ENCODE results near the gene PAFAH2. TPM values are rescaled to one million over a fixed set of nuclear protein-coding genes. Genes with fewer than 3 reads are reported as not detected.
"Not testable (repeated sequence)": the region's sequence is repeated elsewhere in the genome, so short reads cannot be mapped to it uniquely, and the experiment has no call there.

PAFAH2 gene
- total RNA-seq, 1 experiment from 2014 or later = 9.8 TPM

DNA sequence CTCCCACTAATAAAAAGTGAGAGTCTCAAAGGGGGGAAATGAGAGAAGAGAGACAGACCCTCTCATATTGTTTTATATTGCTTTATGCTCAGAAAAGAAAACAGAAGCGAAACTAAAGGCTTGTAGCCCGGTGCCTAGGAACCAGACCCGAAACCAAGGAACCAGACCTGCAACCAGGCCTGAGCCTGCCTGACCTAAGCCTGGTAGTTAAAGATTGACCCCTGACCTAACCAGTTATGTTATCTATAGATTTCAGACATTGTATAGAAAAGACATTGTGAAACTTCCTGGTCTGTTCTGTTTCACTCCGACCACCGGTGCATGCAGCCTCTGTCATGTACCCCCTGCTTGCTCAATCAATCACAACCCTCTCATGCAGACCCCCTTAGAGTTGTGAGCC, 54.4 kb downstream of the PAFAH2 start:
- DNase-seq (ENCODE audit: extremely low read depth, low read depth) = not testable (repeated sequence)

DNA sequence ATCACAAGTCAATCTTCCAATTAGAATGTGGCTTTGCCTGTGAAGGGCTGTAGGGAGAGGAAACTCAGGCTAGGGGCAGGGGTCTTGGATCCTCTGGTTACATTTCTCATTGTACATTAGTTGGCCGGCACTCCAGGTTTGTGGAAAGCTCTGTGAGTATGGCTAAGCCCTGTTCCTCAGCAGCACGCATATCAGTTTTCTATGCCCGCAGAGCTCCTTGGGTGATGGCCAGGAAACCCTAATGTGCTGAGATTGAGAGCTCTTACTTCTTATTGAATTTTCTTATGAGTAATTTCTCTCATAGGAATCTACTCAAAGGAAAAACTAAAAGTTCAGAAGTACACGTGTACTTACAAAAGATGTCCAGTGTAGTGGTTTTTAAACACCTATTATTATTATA, 60.9 kb downstream of the PAFAH2 start:
- no peak for DNase-seq (ENCODE audit: extremely low read depth, low read depth)

DNA sequence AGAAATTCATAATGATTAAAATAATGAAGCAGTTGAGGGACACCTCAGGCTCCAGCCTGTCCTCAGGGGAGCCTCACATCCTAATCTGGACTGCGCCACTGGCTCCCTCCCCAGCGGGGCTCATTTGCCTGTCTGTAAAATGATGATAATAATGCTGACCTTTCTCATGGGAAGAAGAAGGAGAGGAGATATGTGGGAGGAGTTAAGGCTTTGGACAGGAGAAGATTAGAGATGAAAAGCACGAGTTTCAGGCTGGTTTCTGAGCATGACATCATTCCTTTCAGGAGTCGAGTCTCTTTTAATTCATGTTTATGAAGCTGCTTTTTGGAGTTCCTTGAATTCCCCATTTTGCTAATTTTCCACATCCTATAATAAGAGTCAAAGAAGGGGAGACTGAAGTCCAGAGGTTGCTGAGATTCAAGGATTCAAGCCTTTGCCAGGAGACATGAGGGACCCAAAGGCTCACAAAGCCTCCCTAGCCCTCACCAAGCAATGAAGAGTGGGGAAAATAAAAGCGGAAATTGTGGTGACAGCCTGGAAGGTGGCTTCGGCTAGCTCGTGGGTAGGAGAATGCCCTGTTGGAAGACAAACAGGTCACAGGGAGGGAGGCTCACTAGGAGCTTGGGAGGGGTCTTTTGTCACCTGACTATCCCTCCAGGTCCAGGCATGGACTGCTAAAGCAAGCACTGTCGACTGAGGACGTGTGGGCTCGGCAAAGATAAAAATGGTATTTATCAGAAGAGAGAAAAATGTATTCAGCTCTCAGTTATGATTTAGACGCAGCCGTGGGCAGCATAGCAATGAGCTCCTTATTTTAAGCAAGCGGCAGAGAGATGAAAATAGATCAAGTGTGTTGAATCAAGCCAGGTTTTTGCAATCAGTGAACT, 64.1 kb downstream of the PAFAH2 start:
- no peak for DNase-seq (ENCODE audit: extremely low read depth, low read depth)

DNA sequence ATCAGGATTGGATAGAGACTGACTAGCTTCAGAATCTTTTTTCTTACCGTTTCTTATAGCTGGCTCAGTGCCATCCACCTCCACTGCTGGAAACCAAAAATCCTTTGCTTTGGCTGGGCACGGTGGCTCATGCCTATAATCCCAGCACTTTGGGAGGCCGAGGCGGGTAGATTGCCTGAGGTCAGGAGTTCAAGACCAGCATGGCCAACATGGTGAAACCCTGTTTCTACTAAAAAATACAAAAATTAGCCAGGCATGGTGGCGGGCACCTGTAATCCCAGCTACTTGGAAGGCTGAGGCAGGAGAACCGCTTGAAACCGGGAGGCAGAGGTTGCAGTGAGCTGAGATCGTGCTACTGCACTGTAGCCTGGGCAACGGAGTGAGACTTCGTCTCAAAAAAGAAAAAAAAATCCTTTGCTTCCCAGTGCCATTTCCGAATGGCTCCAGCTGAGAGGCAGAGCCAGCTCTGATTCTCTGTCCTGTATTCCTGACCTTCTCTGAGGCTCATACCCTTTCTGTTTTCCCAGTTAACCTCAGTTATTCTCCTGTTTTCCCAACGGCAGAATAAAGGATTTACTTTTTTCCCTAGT, 65.0 kb downstream of the PAFAH2 start:
- DNase-seq (ENCODE audit: extremely low read depth, low read depth) = not testable (repeated sequence)

DNA sequence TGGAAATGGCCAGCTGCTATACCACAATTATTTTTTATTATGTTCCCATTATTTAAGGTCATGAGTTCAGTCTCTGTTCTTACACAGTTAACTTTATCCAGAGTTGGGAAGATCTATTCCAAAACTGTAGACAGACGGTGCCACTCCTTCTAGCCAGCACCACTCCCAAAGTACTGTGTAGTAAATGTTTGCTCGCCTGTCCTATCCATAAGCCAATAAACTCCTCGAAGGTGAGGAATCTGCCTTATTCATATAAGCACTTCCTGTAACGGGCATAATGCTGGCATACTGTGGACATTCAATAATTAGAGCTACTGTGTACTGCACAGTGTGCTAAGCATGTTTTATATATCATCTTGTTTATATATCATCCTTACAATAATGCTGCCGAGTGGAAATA, 65.5 kb downstream of the PAFAH2 start:
- no peak for DNase-seq (ENCODE audit: extremely low read depth, low read depth)

DNA sequence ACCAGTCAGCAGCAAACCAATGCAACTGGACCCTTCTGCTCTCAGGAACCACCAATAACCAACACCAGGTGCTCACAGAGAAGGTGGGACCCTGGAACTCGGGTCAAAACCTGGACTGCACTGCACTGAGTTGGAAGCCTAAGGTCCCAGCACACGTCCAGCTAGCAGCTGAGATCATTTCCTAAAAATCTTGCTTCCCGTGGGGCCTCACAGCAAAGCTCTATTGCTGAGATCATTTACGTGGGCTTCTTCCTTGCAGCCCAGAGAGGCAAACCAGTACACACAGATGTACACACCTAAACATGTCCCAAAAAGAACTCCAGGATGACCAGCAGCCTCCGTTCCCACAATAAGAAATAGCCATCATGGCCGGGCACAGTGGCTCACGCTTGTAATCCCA, 68.8 kb downstream of the PAFAH2 start:
- no peak for DNase-seq (ENCODE audit: extremely low read depth, low read depth)

DNA sequence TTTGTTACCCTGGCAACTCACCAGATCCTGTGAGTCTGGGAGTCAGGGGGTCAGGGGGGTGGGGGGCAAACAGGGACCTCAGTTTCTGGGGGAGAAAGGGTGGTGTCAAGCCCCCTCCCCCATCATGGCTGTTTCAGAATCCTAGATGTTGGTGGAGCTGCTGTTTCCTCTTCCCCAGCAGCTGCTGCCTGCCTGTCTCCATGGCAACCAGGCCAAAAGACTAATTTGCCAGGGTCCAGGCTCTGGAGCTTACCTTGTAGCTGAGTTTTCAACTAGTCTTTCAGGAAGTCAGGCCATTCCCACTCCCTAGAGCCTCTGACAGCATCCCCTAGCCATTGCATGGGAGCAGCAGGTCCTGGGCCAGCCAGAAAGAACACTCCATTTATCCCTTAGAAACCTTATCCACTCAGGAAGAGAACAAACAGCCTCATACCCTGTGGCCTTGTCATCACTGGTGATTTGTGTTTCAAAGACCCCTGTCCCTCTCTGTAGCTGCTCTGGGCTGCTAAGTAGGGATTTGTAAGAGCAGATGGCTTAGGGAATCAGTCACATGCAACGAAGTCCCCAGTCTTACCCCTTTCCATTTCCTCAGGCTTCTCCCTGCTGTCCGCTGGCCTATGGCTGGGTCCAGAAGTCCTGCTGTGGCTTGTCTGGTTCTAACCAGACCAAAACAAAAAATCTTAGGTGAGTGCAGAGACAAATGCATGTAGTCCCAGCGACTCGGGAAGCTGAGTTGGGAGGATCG, 70.2 kb downstream of the PAFAH2 start:
- no peak for DNase-seq (ENCODE audit: extremely low read depth, low read depth)

DNA sequence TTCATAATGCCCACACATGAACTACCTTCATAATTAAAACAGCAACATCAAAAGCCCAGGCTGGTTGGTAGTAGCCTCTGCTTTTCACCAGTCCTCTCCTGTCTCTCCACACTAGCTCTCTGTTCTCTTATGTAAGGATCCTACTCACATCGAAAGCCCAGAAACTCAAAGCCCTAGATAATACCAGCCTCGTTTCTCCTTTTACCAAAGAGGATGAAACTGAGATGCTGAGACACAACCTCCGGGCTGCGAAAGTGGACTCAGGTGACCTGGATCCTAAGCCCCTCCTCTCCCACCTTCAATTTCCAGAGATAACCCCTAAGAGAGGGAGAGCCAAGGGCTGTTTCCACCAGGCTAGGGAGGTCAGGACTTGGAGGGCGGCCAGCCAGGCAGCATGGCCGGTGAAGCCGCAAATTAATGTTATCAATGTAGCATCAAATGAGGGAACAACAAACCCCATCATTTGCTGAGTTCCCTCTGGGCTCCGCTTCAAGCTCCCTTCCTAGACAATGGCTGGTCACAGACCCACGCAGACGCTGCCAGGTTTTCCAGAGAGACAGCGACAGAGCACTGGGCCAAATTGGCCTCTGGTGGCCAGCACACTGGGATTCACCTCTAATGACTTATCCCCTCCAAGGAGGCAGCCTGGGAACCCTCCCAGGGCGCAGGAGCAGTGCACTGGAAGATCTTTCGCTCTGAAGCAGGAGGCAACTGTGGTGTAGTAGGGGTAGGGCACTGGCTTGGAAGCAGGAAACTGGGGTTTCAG, 70.9 kb downstream of the PAFAH2 start:
- no peak for DNase-seq (ENCODE audit: extremely low read depth, low read depth)

DNA sequence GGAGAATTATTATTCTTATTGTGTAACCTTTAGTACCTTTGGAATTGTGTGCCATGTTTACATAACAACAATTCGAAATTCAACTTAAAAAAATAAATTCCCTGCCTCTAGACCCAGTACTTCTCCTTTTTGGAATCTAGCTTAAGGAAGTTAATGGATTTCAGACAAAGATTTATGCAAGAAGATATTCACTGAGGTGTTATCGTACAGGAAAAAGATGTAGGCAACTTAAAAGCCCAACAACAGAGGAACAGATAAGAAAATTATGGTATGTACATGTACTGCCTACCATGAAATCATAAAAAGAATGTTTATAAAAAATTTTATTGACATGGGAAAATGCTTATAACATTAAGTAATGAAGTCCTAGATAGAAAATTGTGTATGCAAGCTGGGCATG, 73.4 kb downstream of the PAFAH2 start:
- DNase-seq (ENCODE audit: extremely low read depth, low read depth) = no peak

DNA sequence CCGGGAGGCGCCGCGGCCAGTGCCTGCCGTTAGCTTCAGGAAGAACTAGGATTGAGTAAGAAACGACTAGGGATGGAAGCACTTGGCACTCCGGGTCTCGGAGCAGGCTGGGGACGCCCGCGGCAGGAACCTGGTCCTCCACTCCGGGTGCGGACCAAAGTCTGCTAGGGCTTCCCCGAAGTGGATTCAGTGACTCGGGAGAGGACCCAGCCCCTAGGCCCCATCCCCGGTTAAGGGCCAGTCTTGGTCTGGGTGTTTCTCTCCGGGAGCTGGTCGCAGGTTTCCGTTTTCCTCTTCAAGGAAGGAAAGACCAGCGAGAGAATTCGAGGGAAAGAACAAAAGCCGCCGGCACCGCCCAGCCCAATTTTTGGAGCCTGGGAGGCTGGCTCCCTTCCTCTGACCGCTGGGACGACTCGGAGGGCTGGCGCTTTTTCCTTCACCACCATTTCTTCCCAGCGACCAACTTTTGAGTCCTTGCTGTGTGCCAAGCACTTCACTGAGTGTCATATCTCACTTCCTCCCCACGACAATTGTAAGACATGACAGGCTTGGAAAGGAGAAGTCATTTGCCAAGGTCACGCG, 74.8 kb downstream of the PAFAH2 start:
- no peak for DNase-seq (ENCODE audit: extremely low read depth, low read depth)

DNA sequence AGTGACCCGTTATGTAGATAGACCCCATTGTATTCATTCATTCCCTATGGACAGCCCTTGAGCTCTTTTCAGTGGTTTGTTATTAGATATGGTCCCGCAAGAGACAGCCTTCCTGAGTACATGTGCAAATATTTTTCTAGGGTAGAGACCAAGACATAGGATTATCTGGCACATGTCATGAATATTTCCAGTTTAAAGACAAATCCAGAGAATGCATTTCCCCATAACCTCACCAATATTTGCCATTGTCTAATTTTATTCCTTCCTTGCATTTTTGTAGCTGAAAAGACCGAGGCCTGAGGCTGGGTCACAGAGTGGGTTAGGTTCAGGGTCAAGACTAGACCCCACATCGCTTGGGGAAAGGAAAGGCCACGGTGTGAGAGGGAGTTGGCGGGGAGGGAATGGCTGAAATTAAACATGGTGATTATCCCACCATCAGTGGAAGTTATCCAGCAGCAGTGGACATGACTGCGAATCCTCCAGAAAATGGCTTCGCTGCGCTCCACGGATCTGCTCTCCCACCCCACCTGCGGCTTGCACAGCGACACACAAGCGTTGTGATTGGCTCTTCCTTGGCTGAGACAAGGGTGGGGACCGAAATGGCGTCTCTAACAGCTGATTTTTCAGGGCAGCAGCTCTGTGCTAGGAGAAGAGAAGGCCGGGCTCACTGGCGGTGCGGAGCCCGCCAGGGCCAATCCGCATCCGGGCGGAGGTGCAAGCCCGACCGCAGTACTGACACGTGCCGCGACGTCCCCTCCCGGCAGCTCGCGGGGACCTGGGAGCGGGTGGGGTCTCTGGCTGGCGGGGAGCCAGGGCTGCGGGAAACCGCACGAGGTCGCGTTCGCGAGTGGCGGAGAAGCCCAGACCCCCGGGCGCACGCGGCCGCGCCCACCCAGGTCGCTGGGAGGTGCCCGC, 75.5 kb downstream of the PAFAH2 start:
- DNase-seq (ENCODE audit: extremely low read depth, low read depth) = no peak

DNA sequence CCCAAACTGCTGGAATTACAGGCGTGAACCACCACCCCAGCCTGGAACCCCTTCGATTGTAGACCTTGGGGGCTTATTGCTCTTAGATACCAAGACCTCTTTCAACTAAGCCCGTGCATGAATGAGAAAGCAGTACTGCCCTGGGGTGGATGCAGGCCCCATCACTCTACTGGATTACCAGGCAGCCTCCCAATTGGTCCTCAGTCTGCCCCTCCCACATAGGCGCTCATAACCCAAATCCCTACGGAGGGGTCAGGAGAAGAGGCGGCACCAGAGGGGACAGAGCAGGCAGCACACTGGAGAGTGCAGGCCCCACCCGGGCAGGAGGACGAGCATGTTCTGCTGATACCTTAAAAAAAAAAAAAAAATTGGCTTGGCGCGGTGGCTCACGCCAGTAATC, 79.2 kb downstream of the PAFAH2 start:
- DNase-seq (ENCODE audit: extremely low read depth, low read depth) = no peak

DNA sequence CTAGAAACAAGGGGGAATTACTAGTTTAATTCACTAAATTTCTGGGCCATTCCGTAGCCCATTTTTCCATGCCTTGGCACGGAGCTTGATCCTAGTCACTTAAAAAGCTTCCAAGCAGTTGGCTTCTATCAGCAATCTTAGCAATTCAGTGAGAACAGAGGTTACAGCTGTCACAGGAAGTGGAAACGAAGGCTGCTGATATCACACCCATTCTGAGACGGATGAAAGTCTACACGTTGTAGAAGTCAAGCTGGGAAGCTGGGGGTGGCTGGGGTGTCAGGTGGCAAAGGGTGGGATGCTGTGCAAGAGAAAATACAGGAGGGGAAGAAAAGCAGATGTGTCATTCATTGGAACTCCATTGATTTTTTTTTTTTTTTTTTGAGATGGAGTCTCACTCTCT, 79.9 kb downstream of the PAFAH2 start:
- no peak for DNase-seq (ENCODE audit: extremely low read depth, low read depth)

DNA sequence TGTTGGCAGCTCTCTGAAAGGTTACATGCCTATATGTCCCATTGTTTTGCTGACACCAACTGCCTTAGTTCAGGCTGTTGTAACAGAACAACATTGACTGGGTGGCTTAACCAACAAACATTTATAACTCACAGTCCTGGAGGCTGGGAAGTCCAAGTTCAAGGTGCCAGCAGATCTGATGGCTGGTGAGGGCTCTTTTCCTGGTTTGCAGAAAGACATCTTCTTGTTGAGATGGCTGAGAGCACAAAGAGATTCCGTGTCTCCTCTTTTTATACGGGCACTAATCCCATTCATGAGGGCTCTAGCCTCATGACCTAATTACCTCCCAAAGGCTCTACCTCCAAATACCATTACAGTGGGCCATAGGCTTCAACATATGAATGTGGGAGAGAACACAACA, 81.4 kb downstream of the PAFAH2 start:
- no peak for DNase-seq (ENCODE audit: extremely low read depth, low read depth)

DNA sequence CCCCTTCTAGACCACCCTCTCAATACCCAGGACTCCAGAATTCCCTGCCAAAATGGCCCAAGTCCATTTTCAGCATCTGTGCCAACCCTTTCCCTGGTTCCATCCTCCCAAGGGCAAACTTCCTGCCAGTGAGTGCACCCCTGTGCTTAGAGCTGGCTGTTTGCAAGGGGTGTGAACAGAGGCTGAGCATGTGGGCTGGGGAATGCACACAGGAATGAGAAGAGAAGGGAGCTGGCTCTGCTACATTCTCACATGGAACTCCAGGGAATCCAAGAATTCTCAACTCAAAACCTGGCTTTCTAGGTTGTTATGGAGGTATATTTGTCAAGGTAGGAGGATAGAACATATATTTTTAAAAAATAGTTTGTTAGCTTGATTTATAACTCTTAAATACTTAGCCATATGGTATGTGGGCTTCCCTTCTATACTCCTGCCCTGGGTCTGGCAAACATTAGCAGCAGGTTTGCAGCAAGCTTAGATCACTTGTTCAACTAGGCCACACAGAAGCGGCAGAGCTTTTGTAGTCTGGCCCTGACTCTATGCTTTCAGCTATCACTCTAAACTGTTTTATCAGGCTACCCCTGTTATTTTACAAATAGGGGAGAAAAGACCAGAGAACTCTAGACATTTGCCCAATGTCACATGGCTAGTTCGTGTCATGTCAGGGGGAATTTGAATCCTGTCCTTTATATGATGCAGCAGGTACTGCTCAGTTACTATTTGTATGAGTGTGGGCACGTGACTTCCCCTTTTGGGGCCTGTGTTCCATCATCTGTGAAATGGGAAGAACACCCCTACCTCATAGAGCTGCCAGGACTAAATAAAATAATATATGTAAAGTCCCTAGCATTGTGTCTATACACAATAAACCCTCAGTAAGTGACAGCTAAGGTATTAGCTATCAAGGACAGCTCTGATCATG, 83.5 kb downstream of the PAFAH2 start:
- no peak for DNase-seq (ENCODE audit: extremely low read depth, low read depth)

DNA sequence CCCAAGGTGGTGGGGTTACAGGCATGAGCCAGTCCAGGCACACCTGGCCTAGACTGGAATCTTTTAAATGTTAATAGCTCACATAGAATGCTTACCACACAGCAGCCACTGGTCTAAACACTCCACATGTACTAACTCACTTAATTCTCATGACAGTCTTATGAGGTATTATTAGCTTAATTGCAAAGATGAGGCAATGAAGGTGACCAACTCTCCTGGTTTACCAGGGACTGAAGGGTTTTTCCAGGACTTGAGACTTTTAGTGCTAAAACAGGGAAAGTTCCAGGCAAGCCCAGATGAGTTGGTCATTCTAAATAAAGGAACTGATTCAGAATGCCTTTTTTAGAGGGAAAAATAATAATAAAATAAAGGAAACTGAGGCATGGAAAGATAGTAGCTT, 84.7 kb downstream of the PAFAH2 start:
- no peak for DNase-seq (ENCODE audit: extremely low read depth, low read depth)

DNA sequence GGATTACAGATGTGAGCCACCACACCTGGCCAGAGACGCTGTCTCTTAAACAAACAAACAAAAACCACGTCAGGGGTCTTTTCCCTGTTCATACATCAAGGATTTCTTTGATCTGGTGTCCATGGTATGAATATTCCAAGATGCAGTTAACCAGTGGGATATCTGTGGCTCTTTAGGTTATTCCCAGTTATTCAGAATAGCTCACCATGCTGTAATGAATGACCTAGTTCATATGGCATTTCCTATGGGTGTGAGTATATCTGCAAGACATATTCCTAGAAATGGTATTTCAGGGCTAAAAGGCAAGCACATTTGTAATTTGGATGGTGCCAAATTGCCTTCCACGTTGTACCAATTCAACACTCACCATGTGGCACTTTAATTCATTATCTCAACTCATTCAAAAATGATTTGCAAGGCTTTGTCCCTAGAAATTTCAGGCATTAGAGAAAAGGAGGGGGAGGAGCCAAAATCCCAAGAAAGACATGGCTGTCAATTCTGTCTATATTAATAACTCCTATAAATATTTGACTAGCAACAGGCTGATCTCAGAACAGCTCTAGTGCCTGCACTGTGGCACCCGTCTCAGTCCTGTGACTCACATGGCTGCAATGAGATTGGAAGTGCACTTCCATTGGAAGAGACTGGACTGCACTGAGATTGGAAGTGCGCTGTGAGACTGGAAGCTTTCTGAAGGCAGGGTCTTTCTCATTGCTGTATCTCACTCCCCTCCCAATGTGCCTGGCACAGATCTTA, 85.6 kb downstream of the PAFAH2 start:
- no peak for DNase-seq (ENCODE audit: extremely low read depth, low read depth)

DNA sequence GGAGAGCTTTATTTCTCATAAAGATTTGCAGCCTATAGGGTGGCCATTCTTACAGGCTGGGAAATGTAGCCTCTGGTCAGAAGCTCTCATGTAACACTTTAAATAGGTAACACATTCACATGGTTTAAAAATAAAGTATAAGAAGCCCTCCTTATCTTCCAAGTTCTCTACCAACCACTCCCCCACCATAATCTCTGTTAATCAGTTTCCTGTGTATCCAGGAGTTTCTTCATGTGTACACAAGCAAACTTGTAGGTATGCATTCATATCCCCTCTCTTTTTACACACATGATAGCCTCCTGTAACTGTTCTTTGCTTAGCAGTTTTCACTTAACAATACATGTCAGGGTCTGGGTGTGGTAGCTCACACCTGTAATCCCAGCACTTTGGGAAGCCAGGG, 86.7 kb downstream of the PAFAH2 start:
- DNase-seq (ENCODE audit: extremely low read depth, low read depth) = no peak
